Activated naive CD4-positive, alpha-beta T cell treated with anti-CD3 and anti-CD28 coated beads, Interleukin-2, amount 10 ng/mL, durations not matched to agents 7 days and 5 days (primary cell): ENCODE data around the gene CDK6.

Experiments used
- CTCF ChIA-PET: fragments of 350-600 bp; sonication (Branson Sonifier 250); formaldehyde crosslinking; loops from one replicate; lab custom pipeline; 2021; ENCODE audit warnings: antibody characterized with exemption; lab: Charles Lee
- DNase-seq: peaks from one replicate; pipeline ENCODE4 v3.0.0-alpha.2; 2020
- H3K27ac Mint-ChIP-seq: one replicate; pipeline ENCODE4 v1.8.0; 2021; ENCODE audit warnings: mild to moderate bottlenecking, moderate library complexity, mixed read lengths
- H3K27me3 Mint-ChIP-seq: one replicate; pipeline ENCODE4 v1.8.0; 2021; ENCODE audit warnings: mild to moderate bottlenecking, mixed read lengths
- H3K36me3 Mint-ChIP-seq: one replicate; pipeline ENCODE4 v1.8.0; 2021; ENCODE audit warnings: mixed read lengths
- H3K4me1 Mint-ChIP-seq: one replicate; pipeline ENCODE4 v1.8.0; 2021; ENCODE audit warnings: mixed read lengths
- H3K4me3 Mint-ChIP-seq: one replicate; pipeline ENCODE4 v1.8.0; 2021; ENCODE audit warnings: mild to moderate bottlenecking, moderate library complexity, mixed read lengths
- H3K9me3 Mint-ChIP-seq: one replicate; pipeline ENCODE4 v1.8.0; 2021; ENCODE audit warnings: mixed read lengths

Gene CDK6

DNA sequence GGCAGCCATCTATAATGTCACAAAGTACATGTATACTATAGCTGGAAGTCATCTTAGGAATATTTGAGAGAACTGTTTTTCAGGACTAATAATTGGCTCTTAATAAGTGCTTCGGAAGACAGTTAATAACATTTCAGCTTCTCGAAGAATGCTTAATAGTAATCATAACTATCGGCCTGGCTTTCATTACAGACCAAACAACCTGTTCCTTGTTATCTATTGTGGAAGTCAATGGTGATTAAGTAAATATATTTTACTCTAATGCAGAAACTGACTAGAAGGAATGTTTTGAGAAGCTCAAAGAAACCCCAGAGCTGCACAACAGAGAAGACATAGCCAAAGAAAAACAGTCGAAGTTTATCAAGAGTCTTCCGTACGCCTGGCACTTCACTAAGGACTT, 139.4 kb downstream of the CDK6 start:
- CTCF ChIA-PET = interaction anchor here (2.9 kb wide), 1 partner anchor 135 kb away, joined by 15 read pairs; no protein-coding TSS in a partner anchor
- Mint-ChIP-seq H3K9me3 (peaks cover 4% of the 10 kb centered on the region), H3K4me1 (peaks cover 32% of the 10 kb centered on the region), H3K4me3 (no peak overlapping the region), H3K27me3 (no peaks in the 10 kb centered on the region), H3K27ac (no peak overlapping the region), H3K36me3 (peaks cover 45% of the 10 kb centered on the region)
- no peak for DNase-seq

DNA sequence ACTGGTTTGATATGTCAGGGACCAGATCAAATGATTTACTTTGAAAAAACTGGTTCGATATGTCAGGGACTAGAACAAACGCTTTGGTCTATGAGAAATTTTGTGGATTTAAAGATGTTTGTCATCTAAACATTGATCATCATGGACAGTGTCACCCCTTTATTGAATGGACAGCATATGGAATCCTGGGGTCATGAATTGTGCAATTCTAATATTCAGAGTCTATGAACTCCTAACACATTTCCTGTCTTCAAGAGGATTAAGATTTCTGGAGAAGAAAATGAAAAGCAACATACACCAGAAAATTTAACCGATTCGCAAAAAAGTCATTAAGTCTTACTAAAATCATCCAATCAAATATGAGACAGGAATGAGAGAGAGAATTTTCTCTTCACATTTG, 139.8 kb downstream of the CDK6 start:
- CTCF ChIA-PET = interaction anchor here (2.9 kb wide), 1 partner anchor 136 kb away, joined by 15 read pairs; no protein-coding TSS in a partner anchor
- Mint-ChIP-seq H3K27ac (no peak overlapping the region), H3K4me1 (peaks cover 34% of the 10 kb centered on the region), H3K27me3 (no peaks in the 10 kb centered on the region), H3K9me3 (peaks cover 4% of the 10 kb centered on the region), H3K4me3 (no peak overlapping the region), H3K36me3 (peaks cover 44% of the 10 kb centered on the region)
- no peak for DNase-seq

DNA sequence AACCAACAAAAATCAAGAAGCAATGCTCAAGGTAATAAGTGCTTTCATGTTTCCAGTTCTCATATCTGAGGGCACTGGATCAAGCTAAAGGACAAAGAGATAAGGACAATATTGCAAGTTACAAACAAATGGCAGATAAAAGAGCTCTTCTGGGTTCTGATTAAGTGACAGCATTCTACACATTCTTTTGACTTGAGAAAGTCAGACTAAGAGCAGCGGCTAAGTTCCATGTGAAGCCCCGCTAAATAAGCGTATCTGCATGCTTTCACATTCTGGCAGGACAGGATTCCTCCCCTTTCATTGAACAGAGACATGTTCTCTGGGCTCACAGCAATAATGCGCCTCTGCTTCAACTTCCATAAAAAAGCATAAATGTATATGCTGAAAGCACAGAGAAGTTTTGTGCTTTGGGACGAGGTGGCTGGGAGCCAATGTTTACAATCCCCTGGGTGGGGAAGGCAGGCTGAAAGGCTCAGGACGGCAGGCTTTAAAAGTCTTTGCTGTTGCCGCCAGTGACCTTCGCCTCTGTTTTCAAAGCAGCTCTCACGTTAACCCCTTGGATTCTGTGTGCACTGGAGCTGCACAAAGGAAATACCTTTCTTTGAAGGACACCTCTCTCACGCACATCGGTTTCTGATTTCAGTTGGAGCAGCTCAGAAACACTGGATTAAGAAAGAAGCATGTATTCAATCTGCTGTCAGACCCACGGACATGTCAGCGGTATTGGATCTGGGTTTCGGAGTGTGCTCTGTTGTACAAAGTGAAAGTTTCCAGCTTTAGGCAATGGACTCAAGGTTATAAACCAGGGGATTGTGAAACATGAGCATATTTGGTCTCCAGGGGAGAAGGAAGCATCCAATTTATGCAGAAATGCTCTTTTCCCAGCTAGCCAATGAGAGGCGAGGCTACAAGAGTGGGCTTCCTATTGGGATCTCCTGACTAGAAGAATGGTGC, 140.8 kb downstream of the CDK6 start:
- DNase-seq = no peak
- Mint-ChIP-seq H3K4me3 (peak overlapping the region; percentile 32), H3K27me3 (no peaks in the 10 kb centered on the region), H3K4me1 (peaks cover 42% of the 10 kb centered on the region), H3K27ac (peak overlapping the region; percentile 74), H3K36me3 (peaks cover 39% of the 10 kb centered on the region), H3K9me3 (peaks cover 4% of the 10 kb centered on the region)
- CTCF ChIA-PET = interaction anchor here (0.6 to 2.9 kb wide), 2 partner anchors 19 to 137 kb away, joined by 3 to 15 read pairs; no protein-coding TSS in a partner anchor

DNA sequence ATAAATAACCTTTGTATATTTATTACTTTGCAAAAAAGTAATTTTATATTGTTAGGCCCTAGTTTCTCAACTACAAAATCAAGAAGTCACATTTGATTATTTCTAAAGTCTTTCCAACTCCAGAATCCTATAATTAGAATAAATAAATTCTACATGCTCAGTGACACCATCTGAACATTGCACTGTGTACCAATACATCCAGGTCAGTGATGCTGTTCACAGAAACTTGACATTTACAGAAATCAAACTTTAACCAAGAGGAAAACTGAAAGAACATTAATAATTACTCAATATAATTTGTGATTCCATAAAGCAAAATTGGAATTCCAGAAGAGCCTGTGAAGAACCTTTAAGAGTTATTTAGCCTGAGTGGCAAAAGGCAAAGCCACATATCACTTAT, 142.2 kb downstream of the CDK6 start:
- CTCF ChIA-PET = interaction anchor here (1.5 to 2.9 kb wide), 2 partner anchors 138 to 139 kb away, joined by 5 to 15 read pairs; no protein-coding TSS in a partner anchor
- H3K36me3 Mint-ChIP-seq = peaks cover 46% of the 10 kb centered on the region
- no peak overlapping the region for H3K4me3 Mint-ChIP-seq

DNA sequence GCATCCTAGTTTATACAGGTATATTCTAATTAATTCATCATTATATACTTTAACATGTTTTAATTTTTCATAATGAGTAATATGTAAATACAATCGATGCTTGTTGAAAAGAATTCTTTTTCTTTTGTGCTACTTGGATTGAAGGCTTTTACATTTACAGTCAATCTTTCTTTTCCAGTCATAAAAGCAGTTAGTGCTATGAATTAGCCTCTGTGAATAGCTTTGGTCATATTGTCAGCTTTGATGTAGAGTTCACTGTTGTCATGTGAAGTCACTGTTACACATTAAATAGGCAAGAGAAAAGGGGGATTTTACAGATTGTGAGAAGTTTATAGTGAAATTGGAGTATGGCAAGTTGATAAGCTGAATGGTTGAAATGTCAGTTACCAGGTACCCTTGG, 142.9 kb downstream of the CDK6 start:
- Mint-ChIP-seq H3K36me3 (peaks cover 52% of the 10 kb centered on the region), H3K9me3 (peaks cover 17% of the 10 kb centered on the region), H3K4me1 (peaks cover 61% of the 10 kb centered on the region), H3K27ac (no peak overlapping the region), H3K27me3 (no peaks in the 10 kb centered on the region), H3K4me3 (no peak overlapping the region)
- CTCF ChIA-PET = interaction anchor here (1.5 kb wide), 1 partner anchor 139 kb away, joined by 5 read pairs; no protein-coding TSS in a partner anchor
- DNase-seq = no peak

More for the DNA sequence above, 142.2 kb downstream of the CDK6 start:
- Mint-ChIP-seq H3K27me3 (no peaks in the 10 kb centered on the region), H3K27ac (no peak overlapping the region), H3K4me1 (peaks cover 55% of the 10 kb centered on the region), H3K9me3 (peaks cover 14% of the 10 kb centered on the region)
- no peak for DNase-seq

DNA sequence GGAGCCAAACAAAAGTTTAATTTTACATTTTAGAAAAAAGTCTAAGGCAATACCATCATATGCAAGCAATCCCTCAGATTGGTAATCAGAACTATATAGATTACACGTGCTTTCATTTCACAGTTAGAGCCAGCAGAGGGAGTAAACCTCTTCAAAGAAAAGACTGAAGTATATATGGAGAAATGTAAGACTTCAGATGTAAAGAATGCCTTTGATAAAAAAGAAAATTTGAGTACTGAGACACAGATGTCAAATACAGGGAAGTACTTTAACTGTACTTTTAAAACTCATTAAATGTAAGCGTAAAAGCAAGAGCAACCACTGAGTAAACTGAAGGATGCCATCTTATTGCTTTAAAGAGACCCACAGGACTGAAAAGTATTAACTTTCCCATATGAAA, 144.8 kb downstream of the CDK6 start:
- peaks cover 76% of the 10 kb centered on the region for H3K4me1 Mint-ChIP-seq
- H3K27ac Mint-ChIP-seq = peak overlapping the region; percentile 81
- H3K4me3 Mint-ChIP-seq = no peak overlapping the region
- no peaks in the 10 kb centered on the region for H3K27me3 Mint-ChIP-seq
- no peak for DNase-seq
- H3K9me3 Mint-ChIP-seq = peaks cover 23% of the 10 kb centered on the region
- peaks cover 65% of the 10 kb centered on the region for H3K36me3 Mint-ChIP-seq
- CTCF ChIA-PET = interaction anchor here (0.5 to 2.3 kb wide), 4 partner anchors 71 to 141 kb away, joined by 3 to 14 read pairs (median 5); no protein-coding TSS in a partner anchor

DNA sequence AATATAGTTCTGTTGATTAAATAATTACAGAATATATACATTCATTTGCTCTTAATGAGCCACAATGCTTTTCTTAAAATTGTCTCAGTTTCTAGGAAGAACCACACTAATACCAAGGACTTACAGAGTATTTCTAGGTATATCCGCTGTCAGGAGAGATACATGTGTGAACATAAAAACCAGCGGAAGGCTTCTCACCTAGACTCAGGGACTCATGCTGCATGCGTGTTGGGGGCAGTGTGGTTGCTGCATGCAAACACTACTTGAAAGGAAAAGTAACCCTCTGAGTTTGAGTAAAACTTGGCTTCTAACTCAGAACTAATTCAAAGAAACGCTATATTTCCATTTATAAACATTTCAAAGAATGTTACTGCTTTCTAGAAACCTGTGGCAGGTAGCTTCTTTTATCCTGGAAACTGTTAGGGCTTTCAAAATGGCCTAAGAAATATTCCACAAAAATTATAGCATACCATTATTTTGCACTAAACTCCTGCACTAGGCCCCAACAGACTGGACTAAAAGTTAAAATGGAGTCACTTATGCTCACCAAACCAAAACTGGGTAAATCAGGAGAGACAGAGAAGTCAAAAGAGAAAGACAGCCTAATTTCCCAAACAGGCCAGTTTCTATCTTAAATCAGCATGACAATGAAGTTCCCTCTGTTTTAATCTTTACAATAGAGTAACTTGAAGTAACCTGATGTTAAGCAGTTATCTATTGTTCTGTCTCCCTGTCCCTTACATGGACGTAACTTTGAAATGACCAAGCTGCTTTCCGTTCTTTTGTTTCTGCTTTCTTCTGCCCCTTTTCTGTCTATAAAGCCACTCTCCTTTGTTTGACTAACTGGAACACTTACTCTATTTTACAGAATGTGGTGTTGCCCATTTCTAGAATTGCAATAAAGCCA, 151.0 kb downstream of the CDK6 start:
- H3K36me3 Mint-ChIP-seq = peaks cover 82% of the 10 kb centered on the region
- H3K4me1 Mint-ChIP-seq = peaks cover 97% of the 10 kb centered on the region
- peaks cover 26% of the 10 kb centered on the region for H3K9me3 Mint-ChIP-seq
- peak overlapping the region; percentile 19 for H3K4me3 Mint-ChIP-seq
- peak overlapping the region; percentile 93 for H3K27ac Mint-ChIP-seq
- peak; percentile 87 for DNase-seq
- no peaks in the 10 kb centered on the region for H3K27me3 Mint-ChIP-seq
- CTCF ChIA-PET = interaction anchor here (0.9 kb wide), 2 partner anchors 64 to 147 kb away, joined by 3 read pairs; no protein-coding TSS in a partner anchor

DNA sequence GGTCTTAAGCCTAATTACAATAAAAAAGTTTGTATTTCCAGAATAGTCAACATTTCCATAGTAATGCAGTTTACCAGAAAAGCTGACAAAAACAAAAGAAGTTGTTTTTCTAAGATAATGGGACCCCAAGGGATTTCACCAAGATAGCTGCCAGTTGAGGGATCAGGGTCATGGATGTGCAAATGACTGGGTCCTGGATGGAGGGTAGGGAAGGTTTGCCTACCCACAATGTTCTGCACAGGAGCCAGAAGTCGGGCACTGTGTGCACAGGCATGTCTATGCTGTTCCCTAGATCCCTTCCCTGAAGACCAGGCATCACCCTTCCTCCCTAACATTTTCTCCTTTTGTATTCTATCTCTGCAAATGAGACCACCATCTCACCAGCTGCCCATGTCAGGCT, 152.1 kb downstream of the CDK6 start:
- Mint-ChIP-seq H3K9me3 (peaks cover 17% of the 10 kb centered on the region), H3K36me3 (peaks cover 71% of the 10 kb centered on the region), H3K27me3 (no peaks in the 10 kb centered on the region), H3K4me1 (peaks cover 91% of the 10 kb centered on the region), H3K4me3 (peak overlapping the region; percentile 11), H3K27ac (peak overlapping the region; percentile 93)
- no peak for DNase-seq
- CTCF ChIA-PET = interaction anchor here (1.2 to 1.8 kb wide), 3 partner anchors 41 to 61 kb away, joined by 3 to 6 read pairs (median 5); no protein-coding TSS in a partner anchor

DNA sequence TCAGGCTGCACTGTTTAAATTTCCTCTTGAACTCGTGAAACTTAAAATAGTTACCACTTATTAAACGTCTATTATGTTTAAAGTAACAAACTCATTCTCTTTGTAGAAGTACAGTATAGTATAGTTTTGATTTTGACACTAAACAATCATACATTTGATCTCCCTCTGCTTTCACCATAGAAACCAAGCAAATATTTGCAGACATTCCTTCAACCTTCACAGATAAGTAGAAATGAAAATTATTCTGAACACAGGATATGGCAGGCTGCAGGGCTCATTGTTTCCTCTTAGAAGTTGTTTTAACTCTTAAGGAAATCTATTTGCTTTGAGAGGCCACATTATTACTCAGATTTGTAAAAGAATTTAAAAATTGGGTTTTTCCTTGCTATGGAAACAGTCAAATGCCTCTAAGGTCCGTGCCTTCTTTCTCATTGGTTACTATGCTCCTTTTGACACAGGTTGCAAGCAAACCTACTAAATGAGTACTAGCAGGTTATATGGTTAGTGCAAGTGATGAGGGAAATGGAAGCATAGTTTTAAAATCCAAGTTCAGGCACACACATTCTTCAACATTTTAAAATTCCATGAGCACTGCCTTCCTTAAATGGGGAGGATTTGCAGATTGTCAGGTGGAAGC, 153.4 kb downstream of the CDK6 start:
- CTCF ChIA-PET = interaction anchor here (1.2 to 1.8 kb wide), 3 partner anchors 40 to 60 kb away, joined by 3 to 6 read pairs (median 5); no protein-coding TSS in a partner anchor
- H3K27me3 Mint-ChIP-seq = no peaks in the 10 kb centered on the region
- H3K4me1 Mint-ChIP-seq = peaks cover 93% of the 10 kb centered on the region
- H3K27ac Mint-ChIP-seq = peak overlapping the region; percentile 93
- H3K4me3 Mint-ChIP-seq = peak overlapping the region; percentile 1
- peaks cover 71% of the 10 kb centered on the region for H3K36me3 Mint-ChIP-seq
- H3K9me3 Mint-ChIP-seq = peaks cover 13% of the 10 kb centered on the region
- DNase-seq = no peak

DNA sequence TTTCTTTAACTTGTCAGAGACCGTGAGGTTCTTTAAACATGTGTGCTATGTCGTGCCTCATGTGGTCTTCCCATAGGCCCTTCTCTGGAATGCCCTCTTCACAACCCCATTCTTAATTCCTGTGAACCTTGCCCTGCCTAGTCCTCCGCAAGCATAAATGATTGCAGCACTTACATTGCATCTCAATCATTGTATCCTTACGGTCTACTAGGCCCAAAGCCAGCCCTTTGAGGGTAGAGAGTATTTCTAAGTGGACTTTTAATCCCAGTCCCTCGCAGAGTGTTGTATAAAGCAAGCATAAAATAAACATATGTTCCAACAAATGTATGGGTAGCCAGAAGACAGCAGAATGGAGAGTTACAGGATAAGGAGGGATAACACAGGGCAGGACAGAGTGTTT, 154.0 kb downstream of the CDK6 start:
- no peak overlapping the region for H3K4me3 Mint-ChIP-seq
- H3K36me3 Mint-ChIP-seq = peaks cover 65% of the 10 kb centered on the region

DNA sequence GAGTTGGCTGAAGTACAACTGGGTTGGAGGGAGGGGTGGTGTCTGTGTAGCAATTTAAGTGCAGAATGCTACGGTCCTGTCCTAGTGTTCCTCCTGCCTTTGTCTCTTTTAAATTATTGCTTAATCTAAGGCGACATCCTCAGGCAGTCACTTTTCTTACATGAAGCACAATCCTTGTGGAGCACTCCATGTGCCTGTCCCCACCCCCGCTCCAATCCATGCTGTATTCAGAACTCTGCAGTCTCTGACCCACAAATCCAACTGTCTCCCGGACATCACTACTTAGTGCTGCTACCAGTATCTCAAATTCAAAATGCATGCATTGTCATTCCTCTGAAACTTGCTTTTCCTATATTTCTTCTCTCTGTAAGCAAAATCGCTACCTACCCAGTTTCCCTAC, 154.7 kb downstream of the CDK6 start:
- Mint-ChIP-seq H3K9me3 (peaks cover 8% of the 10 kb centered on the region), H3K27me3 (no peaks in the 10 kb centered on the region), H3K36me3 (peaks cover 60% of the 10 kb centered on the region), H3K4me3 (no peak overlapping the region), H3K4me1 (peaks cover 79% of the 10 kb centered on the region), H3K27ac (peak overlapping the region; percentile 93)
- no peak for DNase-seq
- CTCF ChIA-PET = interaction anchor here (0.8 to 2.1 kb wide), 4 partner anchors 9 to 151 kb away, joined by 3 to 9 read pairs (median 4); no protein-coding TSS in a partner anchor

More for the DNA sequence above, 154.0 kb downstream of the CDK6 start:
- H3K9me3 Mint-ChIP-seq = peaks cover 8% of the 10 kb centered on the region
- DNase-seq = no peak
- peaks cover 86% of the 10 kb centered on the region for H3K4me1 Mint-ChIP-seq
- CTCF ChIA-PET = interaction anchor here (0.8 to 2.1 kb wide), 3 partner anchors 8 to 151 kb away, joined by 3 to 9 read pairs (median 3); no protein-coding TSS in a partner anchor
- no peaks in the 10 kb centered on the region for H3K27me3 Mint-ChIP-seq
- peak overlapping the region; percentile 93 for H3K27ac Mint-ChIP-seq

DNA sequence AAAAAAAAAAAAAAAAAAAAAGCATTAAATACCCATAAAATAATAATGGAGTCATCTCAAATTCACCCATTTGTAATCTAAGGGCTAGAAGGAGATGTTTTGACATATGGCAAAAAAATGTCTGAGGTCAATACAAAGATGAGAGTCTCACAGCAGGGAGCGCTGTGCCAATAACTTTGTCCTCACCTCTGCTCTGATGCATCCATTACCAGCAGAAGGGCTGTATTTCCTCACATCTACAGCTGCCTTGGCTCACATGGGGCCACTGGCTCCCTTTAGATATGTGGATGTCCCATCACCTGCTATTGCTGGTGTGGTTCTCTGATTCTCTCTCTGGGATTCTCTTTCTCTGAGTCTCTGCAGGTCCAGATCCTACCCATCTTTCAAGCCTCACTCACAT, 155.9 kb downstream of the CDK6 start:
- Mint-ChIP-seq H3K27ac (peak overlapping the region; percentile 86), H3K36me3 (peaks cover 54% of the 10 kb centered on the region), H3K9me3 (peaks cover 6% of the 10 kb centered on the region), H3K4me1 (peaks cover 69% of the 10 kb centered on the region), H3K27me3 (no peaks in the 10 kb centered on the region), H3K4me3 (no peak overlapping the region)
- CTCF ChIA-PET = interaction anchor here (0.7 to 2.1 kb wide), 5 partner anchors 9 to 152 kb away, joined by 3 to 9 read pairs (median 4); no protein-coding TSS in a partner anchor
- DNase-seq = no peak
